Spinal cord (tissue), 10 donors: ENCODE measurements around the gene ERAS. TPM values are rescaled to one million over a fixed set of nuclear protein-coding genes. Genes with fewer than 3 reads are reported as not detected.

Experiments used
- DNase-seq, 6 donors: peaks; one replicate each; pipeline versions ENCODE4 v3.0.0 to v3.0.0-alpha.2; 2013 to 2015; ENCODE audit warnings: low spot score in 6 of 6, low read depth in 4 of 6
- H3K27ac ChIP-seq: one replicate; pipeline ENCODE4 v1.5.1; 2013; ENCODE audit warnings: low read depth, low read length, control low read depth
- H3K27me3 ChIP-seq: one replicate; pipeline ENCODE4 v1.6.1; 2013; ENCODE audit warnings: low read length; ENCODE audit not compliant: control insufficient read depth, insufficient read depth
- H3K36me3 ChIP-seq: one replicate; pipeline ENCODE4 v1.6.1; 2013; ENCODE audit warnings: low read length; ENCODE audit not compliant: control insufficient read depth, insufficient read depth
- H3K4me1 ChIP-seq: one replicate; pipeline ENCODE4 v1.6.1; 2013; ENCODE audit warnings: low read length; ENCODE audit not compliant: control insufficient read depth, insufficient read depth
- H3K4me3 ChIP-seq: one replicate; pipeline ENCODE4 v1.5.1; 2013; ENCODE audit warnings: low read depth, low read length, control low read depth
- H3K9me3 ChIP-seq: one replicate; pipeline ENCODE4 v1.6.1; 2013; ENCODE audit warnings: low read length; ENCODE audit not compliant: control insufficient read depth, insufficient read depth
- WGBS: methylation state at CpG from one replicate; pipeline ENCODE4 v1.1.5; 2013; ENCODE audit warnings: missing lambda C conversion rate; ENCODE audit not compliant: insufficient coverage; 5-methylcytosine and 5-hydroxymethylcytosine counted together
- polyA plus RNA-seq, 2 donors: library from polyadenylated mRNA; unstranded; fragments of 120-200 nt; gene quantifications; one replicate each; pipeline ENCODE4 v1.2.1, GENCODE V29; 2013; ENCODE audit not compliant: insufficient read length in 2 of 2
- total RNA-seq, 2 donors: library from RNA; depleted of rRNA in 1 of 2; stranded (reverse); fragments of 120-200 nt in 1 of 2; fragments of >200 nt in 1 of 2; gene quantifications; one replicate each; pipeline versions ENCODE4 v1.2.3 to v1.2.4, GENCODE V29; 2013 to 2014
- donor health status: healthy.

The ERAS gene
- total and polyA plus RNA-seq, 4 donors = 0.22 to 0.78 (median 0.73) TPM; not detected in 1

DNA sequence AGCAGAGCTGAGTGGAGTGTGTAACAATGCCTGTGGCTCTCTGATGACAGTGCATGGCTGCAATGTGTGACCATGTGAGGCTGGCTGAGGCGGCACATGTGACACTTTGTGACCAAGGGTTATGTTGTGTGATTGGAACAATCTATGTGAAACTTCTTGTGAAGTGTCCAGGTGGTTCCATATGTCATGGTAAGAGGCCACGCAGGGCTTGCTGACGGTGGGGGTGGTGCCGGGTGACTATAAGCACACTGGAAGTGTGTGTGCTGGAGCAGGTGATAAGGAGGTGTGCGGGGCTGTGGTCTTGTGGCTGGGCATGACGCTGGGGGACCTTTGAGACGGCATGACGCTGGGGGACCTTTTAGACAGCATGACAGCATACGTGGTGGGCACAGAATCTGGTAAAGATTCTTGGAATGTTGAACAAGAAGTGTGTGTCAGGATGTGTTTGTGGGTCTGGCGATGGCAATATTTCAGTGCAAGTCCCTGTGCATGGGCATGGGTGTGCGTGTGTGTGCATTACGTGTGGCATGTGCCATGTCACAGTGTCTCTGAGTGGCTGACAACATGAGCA is 31.9 kb upstream of the ERAS start:
- DNase-seq = no peak
- no peaks in the 10 kb centered on the region for H3K27me3 ChIP-seq
- no peak overlapping the region for H3K4me3 ChIP-seq
- H3K9me3 ChIP-seq = no peaks in the 10 kb centered on the region
- no peaks in the 10 kb centered on the region for H3K4me1 ChIP-seq
- WGBS = 82% methylated on average over 12 of the region's 12 CpGs
- H3K27ac ChIP-seq = no peak overlapping the region
- H3K36me3 ChIP-seq = no peaks in the 10 kb centered on the region

DNA sequence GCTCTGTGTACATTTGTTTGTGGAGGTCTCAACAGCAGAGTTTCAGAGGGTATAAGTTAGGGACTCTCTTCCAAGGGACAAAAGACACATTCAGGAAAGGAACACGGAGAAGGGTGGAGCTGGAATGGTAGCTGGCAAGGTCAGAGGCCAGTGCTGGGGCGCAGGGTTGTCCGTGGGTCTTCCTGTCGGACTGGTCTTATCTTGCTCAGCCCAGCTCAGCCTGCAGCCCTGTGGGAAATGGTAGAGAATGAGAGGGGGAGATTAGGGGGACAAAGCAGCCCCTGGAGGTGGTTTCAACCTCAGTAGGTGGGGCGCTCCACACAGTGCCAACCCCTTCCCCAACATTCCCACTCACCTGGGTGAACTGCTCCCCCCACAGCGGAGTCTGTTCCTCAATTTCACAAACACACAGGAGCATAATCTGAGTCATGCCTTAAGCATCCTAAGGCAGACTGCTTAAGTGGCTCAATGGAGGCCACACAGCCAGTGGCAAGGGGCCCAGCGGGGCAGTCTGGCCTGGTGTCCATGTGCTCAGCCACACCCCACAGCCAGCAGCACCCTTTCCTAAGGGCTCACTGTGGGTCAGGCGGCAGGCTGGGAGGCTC is 31.3 kb upstream of the ERAS start:
- Histone ChIP-seq H3K36me3 (no peaks in the 10 kb centered on the region), H3K27me3 (no peaks in the 10 kb centered on the region), H3K4me1 (no peaks in the 10 kb centered on the region), H3K4me3 (no peak overlapping the region), H3K27ac (no peak overlapping the region), H3K9me3 (no peaks in the 10 kb centered on the region)
- WGBS = 58% methylated on average over 6 of the region's 8 CpGs
- DNase-seq = no peak

DNA sequence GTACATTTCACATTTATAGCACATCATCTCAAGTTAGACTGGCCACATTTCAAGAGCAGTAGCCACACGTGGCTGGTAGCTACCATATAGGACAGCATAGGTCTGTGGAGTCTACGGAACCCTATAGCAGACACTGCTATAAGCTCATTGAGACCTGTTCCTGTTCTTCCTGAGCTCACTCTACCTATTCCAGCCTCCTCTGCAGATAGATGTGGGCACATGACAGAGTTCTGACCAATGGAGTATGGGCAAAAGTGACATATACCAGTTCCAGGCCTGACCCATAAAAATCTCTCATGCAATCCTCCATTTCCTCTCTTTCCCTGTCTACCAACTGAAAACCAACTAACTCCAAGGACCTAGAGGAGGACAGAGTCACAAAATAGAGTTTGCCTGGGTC is 28.0 kb upstream of the ERAS start:
- H3K4me1 ChIP-seq = peaks cover 15% of the 10 kb centered on the region
- no peaks in the 10 kb centered on the region for H3K36me3 ChIP-seq
- no peak overlapping the region for H3K4me3 ChIP-seq
- no peaks in the 10 kb centered on the region for H3K27me3 ChIP-seq
- no peak overlapping the region for H3K27ac ChIP-seq
- 80% methylated on average over 2 of the region's 2 CpGs for WGBS
- no peak for DNase-seq
- H3K9me3 ChIP-seq = no peaks in the 10 kb centered on the region

DNA sequence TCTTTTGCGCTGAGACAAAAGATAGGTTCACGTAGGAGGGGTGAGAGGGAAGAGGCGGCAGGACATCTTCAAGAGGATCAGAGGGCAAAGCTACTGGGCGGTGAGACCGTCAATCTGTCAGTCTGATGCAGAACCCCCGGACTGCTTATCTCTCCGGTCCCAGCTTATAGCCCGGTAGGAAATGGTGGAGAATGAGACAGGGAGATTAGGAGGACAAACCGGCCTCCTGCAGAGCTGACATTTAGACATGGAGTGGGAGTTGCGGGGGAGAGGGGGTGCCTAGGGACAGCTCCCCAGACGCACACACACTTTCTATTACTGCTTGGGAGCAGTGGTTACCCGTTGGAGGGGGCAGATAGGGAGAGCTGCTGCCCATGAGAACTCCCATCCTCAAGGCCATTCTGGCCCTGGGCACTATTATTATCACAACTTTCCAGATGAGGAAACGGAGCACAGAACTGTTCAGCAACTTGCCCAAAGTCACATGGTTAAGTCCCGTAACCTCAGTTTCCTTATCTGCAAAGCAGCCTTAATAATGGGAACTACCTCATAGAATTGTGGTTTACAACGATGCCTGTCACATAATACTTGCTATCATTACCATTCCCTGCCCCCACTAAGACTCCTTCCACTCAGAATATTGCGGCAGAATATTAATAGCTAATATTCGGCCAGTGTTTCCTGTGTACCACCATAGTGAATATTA is 25.6 kb upstream of the ERAS start:
- peak overlapping the region; percentile 97 for H3K27ac ChIP-seq
- H3K4me3 ChIP-seq = peak overlapping the region; percentile 77
- no peaks in the 10 kb centered on the region for H3K27me3 ChIP-seq
- DNase-seq = peak in 1 of 6 donors; percentile 9
- 44% methylated on average over 13 of the region's 17 CpGs for WGBS
- H3K36me3 ChIP-seq = peaks cover 7% of the 10 kb centered on the region
- H3K4me1 ChIP-seq = peaks cover 15% of the 10 kb centered on the region
- no peaks in the 10 kb centered on the region for H3K9me3 ChIP-seq

DNA sequence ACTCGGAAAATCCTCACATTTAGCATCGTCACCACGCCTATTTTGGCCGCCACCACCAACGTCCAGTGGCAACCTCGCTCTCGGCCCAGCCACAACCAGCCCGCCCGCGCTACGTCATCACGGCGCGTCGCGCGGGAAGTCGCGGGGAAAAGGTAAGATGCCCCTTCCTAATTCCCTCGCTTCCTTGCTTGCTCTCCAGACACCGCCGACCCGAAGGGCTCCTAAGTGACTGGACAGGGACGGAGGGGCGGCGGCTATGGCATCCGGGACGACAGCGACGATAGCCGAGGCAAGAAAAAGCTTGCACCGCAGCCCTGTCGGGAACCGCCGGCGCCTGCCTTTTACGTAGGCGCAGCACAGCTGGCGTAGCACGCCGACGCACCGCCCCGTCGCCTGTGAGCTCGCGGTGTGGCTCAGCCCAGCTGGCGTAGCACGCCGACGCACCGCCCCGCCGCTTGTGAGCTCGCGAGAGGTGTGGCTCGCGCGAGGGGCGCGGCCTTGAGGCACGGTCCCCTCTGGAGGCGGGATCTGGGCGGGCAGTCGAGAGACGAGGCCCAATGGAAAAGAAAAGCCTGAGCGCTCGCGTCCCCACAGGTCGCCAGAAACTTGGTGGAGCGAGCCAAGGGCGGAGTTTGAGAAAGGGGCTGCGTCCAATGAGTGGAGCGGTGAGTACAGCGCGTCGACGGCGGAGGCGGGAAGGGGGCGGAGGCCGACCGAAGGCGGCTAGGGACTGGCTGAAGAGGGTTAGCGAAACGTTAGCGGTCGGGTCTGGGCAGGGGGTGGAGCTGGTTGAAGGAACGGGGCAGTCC is 24.8 kb upstream of the ERAS start, which contains the start of gene HDAC6:
Gene HDAC6, plus strand, starts transcription at position 788 of the 809 bp plus-strand sequence. CDS start 626 bp downstream, outside the sequence.
- Histone ChIP-seq H3K27ac (peak within 1 kb of the TSS; percentile 97), H3K4me1 (peaks cover 15% of the 10 kb centered on the region), H3K4me3 (peak within 1 kb of the TSS; percentile 77), H3K36me3 (peaks cover 7% of the 10 kb centered on the region), H3K9me3 (no peaks in the 10 kb centered on the region), H3K27me3 (no peaks in the 10 kb centered on the region)
- 23% methylated on average over 89 of the region's 89 CpGs for WGBS
- DNase-seq = peak; percentile 84 to 99 (median 92)

DNA sequence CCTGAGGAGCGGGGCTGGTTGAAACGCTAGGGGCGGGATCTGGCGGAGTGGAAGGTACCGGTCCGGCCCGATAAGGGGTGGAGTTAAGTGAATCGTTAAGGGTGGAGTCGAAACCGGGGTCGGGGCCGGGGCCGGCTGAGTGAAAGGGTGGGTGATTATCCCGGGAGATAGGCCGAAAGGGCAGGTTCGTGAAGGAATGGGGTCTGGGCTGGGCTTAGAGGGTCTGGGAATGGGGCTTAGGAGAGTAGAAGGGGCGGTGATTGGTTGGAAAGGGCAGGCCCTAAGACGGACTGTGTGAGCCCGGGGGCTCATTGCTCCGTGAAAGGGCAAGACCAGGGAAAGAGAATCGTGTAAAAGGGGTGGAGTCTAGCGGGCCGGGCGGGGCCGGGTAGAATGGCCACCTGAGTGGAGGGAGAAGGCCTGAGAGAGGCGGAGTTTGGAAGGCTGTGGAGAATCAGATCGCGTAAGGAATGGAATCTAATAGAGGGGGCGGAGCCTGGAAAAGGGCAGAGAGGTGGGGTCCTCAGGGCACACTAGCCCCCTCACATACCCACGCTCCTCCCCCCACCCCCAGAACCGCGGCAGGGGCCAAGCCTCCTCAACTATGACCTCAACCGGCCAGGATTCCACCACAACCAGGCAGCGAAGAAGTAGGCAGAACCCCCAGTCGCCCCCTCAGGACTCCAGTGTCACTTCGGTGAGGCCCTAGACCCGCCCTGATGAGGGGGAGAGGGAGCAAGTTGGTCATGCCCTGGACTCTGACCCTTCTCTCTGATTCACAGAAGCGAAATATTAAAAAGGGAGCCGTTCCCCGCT is 24.0 kb upstream of the ERAS start:
- H3K4me1 ChIP-seq = peaks cover 15% of the 10 kb centered on the region
- H3K36me3 ChIP-seq = peaks cover 7% of the 10 kb centered on the region
- H3K27ac ChIP-seq = peak overlapping the region; percentile 91
- WGBS = 23% methylated on average over 28 of the region's 40 CpGs
- H3K27me3 ChIP-seq = no peaks in the 10 kb centered on the region
- H3K9me3 ChIP-seq = no peaks in the 10 kb centered on the region
- H3K4me3 ChIP-seq = peak overlapping the region; percentile 63
- peak in 5 of 6 donors; percentile 23 to 88 (median 39) for DNase-seq

DNA sequence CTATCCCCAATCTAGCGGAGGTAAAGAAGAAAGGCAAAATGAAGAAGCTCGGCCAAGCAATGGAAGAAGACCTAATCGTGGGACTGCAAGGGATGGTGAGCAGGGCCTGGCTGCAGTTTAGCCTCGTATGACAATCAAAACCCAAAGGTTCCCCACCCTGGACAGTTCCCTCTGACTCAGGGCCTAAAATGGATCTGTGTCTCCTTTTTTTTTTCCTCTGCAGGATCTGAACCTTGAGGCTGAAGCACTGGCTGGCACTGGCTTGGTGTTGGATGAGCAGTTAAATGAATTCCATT is 23.5 kb upstream of the ERAS start:
- no peak for DNase-seq
- 70% methylated on average over 3 of the region's 4 CpGs for WGBS
- H3K4me1 ChIP-seq = peaks cover 15% of the 10 kb centered on the region
- no peaks in the 10 kb centered on the region for H3K27me3 ChIP-seq
- H3K9me3 ChIP-seq = no peaks in the 10 kb centered on the region
- H3K4me3 ChIP-seq = peak overlapping the region; percentile 63
- H3K36me3 ChIP-seq = peaks cover 7% of the 10 kb centered on the region
- H3K27ac ChIP-seq = peak overlapping the region; percentile 91

DNA sequence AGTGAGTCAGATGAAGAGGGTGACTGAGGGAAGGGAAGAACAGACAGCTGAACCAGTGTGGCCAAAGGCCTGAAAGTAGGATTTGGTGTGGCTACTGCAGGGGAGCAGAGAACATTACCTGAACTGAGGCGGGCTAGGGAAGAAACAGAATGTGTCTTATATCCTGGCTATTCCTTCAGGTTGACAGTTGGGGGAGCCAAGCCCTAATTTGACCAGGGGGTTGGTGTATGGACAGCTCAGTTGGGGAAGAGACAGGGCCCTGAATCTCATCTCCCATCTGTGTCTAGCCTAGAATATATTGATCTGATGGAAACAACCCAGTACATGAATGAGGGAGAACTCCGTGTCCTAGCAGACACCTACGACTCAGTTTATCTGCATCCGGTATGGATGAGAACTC is 20.2 kb upstream of the ERAS start:
- no peak for DNase-seq
- H3K4me1 ChIP-seq = peaks cover 11% of the 10 kb centered on the region
- H3K27ac ChIP-seq = no peak overlapping the region
- 88% methylated on average over 4 of the region's 4 CpGs for WGBS
- no peak overlapping the region for H3K4me3 ChIP-seq
- peaks cover 11% of the 10 kb centered on the region for H3K36me3 ChIP-seq
- H3K27me3 ChIP-seq = no peaks in the 10 kb centered on the region
- H3K9me3 ChIP-seq = no peaks in the 10 kb centered on the region

DNA sequence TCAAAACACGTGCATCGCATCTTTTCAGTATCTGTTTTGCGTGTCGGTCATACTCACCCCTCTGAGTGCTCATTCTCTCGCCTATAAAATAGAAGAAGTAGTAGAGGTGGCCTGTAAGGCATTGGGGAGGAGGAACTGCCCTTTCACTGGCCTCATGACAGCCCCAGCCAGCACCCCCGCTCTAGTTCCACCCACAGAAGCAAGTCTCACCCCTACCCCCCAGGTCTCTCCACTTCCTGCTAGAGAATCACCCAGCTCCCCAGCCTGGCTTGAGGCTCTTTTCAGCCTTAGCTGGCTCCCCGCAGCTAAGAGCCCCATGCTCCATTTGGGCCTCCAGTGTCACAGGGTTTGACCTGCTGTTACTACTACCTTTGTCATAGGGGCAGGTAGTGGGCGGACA is 12.7 kb upstream of the ERAS start:
- DNase-seq = no peak
- no peaks in the 10 kb centered on the region for H3K27me3 ChIP-seq
- H3K36me3 ChIP-seq = peaks cover 40% of the 10 kb centered on the region
- H3K4me3 ChIP-seq = no peak overlapping the region
- H3K27ac ChIP-seq = no peak overlapping the region
- H3K9me3 ChIP-seq = no peaks in the 10 kb centered on the region
- 86% methylated on average over 2 of the region's 8 CpGs for WGBS
- H3K4me1 ChIP-seq = no peaks in the 10 kb centered on the region
